ENCODE data around the gene ZNF536. TPM values are rescaled to one million over a fixed set of nuclear protein-coding genes. Genes with fewer than 3 reads are reported as not detected.

ZNF536 gene
- total and polyA plus RNA-seq, 2 of the 13 experiments (the other 11 are each of a cell fraction or from before 2014, with no cell fraction given) = not detected

DNA sequence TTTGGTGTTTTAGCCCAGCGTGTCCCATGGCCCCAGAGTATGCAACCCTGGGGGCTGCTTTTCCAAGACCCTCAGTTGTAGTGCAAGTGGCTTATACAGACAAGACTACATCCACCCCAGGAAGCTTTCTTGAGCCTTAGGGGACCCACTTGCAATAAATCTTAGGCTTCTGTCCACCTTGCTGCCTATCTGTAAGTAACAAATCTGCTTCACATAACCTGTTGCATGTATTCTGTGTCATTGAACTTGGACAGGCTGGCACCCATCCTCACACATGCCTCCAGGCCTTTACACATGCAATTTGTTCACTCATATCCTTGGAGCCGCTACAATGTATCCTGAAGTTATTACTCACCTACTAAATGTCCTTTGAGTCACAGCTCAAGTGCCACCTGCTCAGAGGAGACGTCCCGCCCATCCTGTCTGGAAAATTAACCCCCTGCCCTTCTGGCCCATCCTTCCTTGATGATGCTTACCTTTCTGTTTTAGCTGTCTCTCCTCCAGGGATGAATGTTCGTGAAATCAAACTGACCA, 101.2 kb downstream of the ZNF536 start:
- Histone ChIP-seq H4K20me1 (ENCODE audit: insufficient read depth, low read length) (no peaks in the 10 kb centered on the region), H3K9ac (ENCODE audit: insufficient read depth, low read depth, low read length) (no peak overlapping the region), H3K4me3 (replicated peaks in 1 of 3; ENCODE audit: insufficient read depth in 1 of 3, low read depth in 2 of 3, low read length in 3 of 3) (no peak overlapping the region), H3K27me3 (ENCODE audit: control insufficient read depth in 1 of 2, insufficient read depth in 2 of 2, low read length in 2 of 2) (no peaks in the 10 kb centered on the region), H3K4me2 (ENCODE audit: low read depth, low read length) (no peak overlapping the region), H3K79me2 (ENCODE audit: insufficient read depth, low read length) (no peaks in the 10 kb centered on the region), H3K27ac (ENCODE audit: extremely low read length, insufficient read depth, low read length) (no peak overlapping the region), H3K9me3 (ENCODE audit: low read length) (no peaks in the 10 kb centered on the region), H3K36me3 (replicated peaks in 1 of 2; ENCODE audit: control insufficient read depth in 1 of 2, insufficient read depth in 2 of 2, low read length in 2 of 2) (no peaks in the 10 kb centered on the region), H2AFZ (ENCODE audit: low read length) (no peak overlapping the region), H3K4me1 (ENCODE audit: insufficient read depth, low read length) (no peaks in the 10 kb centered on the region)
- DNase-seq (ENCODE audit: low spot score) (no peak), ATAC-seq (no peak), FAIRE-seq (no peak)
- in situ Hi-C loops (cut with HindIII; ENCODE audit: extremely low pct_ligation_motif_present, low pct_unique_long_range_greater_than_20kb) (no loop called here), intact Hi-C loops (cut with micrococcal nuclease; ENCODE audit: unreplicated experiment) (no loop called here)
- ChIA-PET CTCF (ENCODE audit: low intra/inter-chr PET ratio, low total read pairs) (no interaction called here), POLR2A (no interaction called here)
- 2% methylated on average over 5 of the region's 5 CpGs for WGBS (ENCODE audit: low lambda C conversion rate)
- no TSS peak for BruUV-seq (replicated peaks)
- no peak for TF ChIP-seq CHD4 (IDR thresholded peaks at IDR 0.05; ENCODE audit: borderline replicate concordance, low read length)
- TF ChIP-seq ZNF672 (CRISPR knock-in tag; IDR thresholded peaks at IDR 0.05) = no peak
- no peak for TF ChIP-seq ZNF446 (CRISPR knock-in tag; IDR thresholded peaks at IDR 0.05)
- no peak for TF ChIP-seq ZNF660 (CRISPR knock-in tag; IDR thresholded peaks at IDR 0.05; ENCODE audit: borderline replicate concordance, low read depth)
- no peak for TF ChIP-seq SOX13 (IDR thresholded peaks at IDR 0.05)
- TF ChIP-seq SOX13 (CRISPR knock-in tag; conservative IDR thresholded peaks at IDR 0.05 in 1 of 2, IDR thresholded peaks at IDR 0.05 in 1 of 2) = no peak
- TF ChIP-seq, protein P1, sequence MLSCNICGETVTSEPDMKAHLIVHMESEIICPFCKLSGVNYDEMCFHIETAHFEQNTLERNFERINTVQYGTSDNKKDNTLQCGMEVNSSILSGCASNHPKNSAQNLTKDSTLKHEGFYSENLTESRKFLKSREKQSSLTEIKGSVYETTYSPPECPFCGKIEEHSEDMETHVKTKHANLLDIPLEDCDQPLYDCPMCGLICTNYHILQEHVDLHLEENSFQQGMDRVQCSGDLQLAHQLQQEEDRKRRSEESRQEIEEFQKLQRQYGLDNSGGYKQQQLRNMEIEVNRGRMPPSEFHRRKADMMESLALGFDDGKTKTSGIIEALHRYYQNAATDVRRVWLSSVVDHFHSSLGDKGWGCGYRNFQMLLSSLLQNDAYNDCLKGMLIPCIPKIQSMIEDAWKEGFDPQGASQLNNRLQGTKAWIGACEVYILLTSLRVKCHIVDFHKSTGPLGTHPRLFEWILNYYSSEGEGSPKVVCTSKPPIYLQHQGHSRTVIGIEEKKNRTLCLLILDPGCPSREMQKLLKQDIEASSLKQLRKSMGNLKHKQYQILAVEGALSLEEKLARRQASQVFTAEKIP (CRISPR knock-in tag; IDR thresholded peaks at IDR 0.05; ENCODE audit: borderline replicate concordance) = no peak
- no peak for TF ChIP-seq ZNF549 (CRISPR knock-in tag; IDR thresholded peaks at IDR 0.05)
- TF ChIP-seq ZFP37 (CRISPR knock-in tag; IDR thresholded peaks at IDR 0.05; ENCODE audit: borderline replicate concordance) = no peak
- TF ChIP-seq MAFG (CRISPR knock-in tag; IDR thresholded peaks at IDR 0.05) = no peak
- no peak for TF ChIP-seq ZNF253 (CRISPR knock-in tag; IDR thresholded peaks at IDR 0.05; ENCODE audit: borderline replicate concordance)
- TF ChIP-seq, protein P2, sequence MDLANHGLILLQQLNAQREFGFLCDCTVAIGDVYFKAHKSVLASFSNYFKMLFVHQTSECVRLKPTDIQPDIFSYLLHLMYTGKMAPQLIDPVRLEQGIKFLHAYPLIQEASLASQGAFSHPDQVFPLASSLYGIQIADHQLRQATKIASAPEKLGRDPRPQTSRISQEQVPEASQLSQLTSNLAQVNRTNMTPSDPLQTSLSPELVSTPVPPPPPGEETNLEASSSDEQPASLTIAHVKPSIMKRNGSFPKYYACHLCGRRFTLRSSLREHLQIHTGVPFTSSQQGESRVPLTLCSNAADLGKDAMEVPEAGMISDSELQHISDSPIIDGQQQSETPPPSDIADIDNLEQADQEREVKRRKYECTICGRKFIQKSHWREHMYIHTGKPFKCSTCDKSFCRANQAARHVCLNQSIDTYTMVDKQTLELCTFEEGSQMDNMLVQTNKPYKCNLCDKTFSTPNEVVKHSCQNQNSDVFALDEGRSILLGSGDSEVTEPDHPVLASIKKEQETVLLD (CRISPR knock-in tag; IDR thresholded peaks at IDR 0.05; ENCODE audit: low read depth) = no peak
- TF ChIP-seq ZNF597 (CRISPR knock-in tag; IDR thresholded peaks at IDR 0.05) = no peak
- no peak for TF ChIP-seq ELF3 (CRISPR knock-in tag; IDR thresholded peaks at IDR 0.05)
- TF ChIP-seq ZSCAN31 (CRISPR knock-in tag; IDR thresholded peaks at IDR 0.05; ENCODE audit: low read depth) = no peak
- no peak for TF ChIP-seq ASH2L (IDR thresholded peaks at IDR 0.05; ENCODE audit: insufficient read length, low read depth, low read length)
- no peak for TF ChIP-seq ZFY (CRISPR knock-in tag; IDR thresholded peaks at IDR 0.05)
- no peak for TF ChIP-seq ZNF850 (CRISPR knock-in tag; conservative IDR thresholded peaks at IDR 0.05)
- TF ChIP-seq KLF9 (CRISPR knock-in tag; IDR thresholded peaks at IDR 0.05; ENCODE audit: low read depth) = no peak
- no peak for TF ChIP-seq NFRKB (IDR thresholded peaks at IDR 0.05)
